Right lobe of liver (tissue), 6 donors: Measurements from ENCODE around the gene AR. TPM values are rescaled to one million over a fixed set of nuclear protein-coding genes. Genes with fewer than 3 reads are reported as not detected.

Experiments used
- ATAC-seq, 4 donors: fragments of 200-7000 bp; cut with Tn5 transposase; one replicate each; pipeline ENCODE4 v1.9.1; 2020; ENCODE audit warnings: mild to moderate bottlenecking in 4 of 4, moderate library complexity in 4 of 4
- DNase-seq, 3 donors: peaks; one replicate each; pipeline ENCODE4 v3.0.0-alpha.2; 2020
- H3K27ac ChIP-seq, 3 donors: fragments of 200-600 bp; one replicate each; pipeline ENCODE4 v1.8.0; 2022
- H3K27me3 ChIP-seq, 2 donors: fragments of 200-600 bp; one replicate each; pipeline ENCODE4 v1.8.0; 2022
- H3K36me3 ChIP-seq, 4 donors: fragments of 200-600 bp; sonication (generic) in 1 of 4; one replicate each; pipeline versions ENCODE4 v1.5.1 to v1.8.0; 2017 to 2022; ENCODE audit warnings: control low read depth in 1 of 4
- H3K4me1 ChIP-seq, 4 donors: fragments of 200-600 bp; sonication (generic) in 1 of 4; one replicate each; pipeline versions ENCODE4 v1.5.1 to v1.8.0; 2017 to 2022; ENCODE audit warnings: control low read depth in 1 of 4
- H3K4me3 ChIP-seq, 3 donors: fragments of 200-600 bp; one replicate each; pipeline ENCODE4 v1.8.0; 2022
- H3K9me3 ChIP-seq, 4 donors: fragments of 200-600 bp; sonication (generic) in 1 of 4; one replicate each; pipeline versions ENCODE4 v1.5.1 to v1.8.0; 2017 to 2022; ENCODE audit warnings: control low read depth in 1 of 4
- CTCF ChIP-seq, 4 donors: fragments of 200-600 bp in 3 of 4; fragments of 450-650 bp in 1 of 4; IDR thresholded peaks; one replicate each; pipeline versions ENCODE4 v1.5.1 to v1.8.0; 2016 to 2022; ENCODE audit warnings: antibody characterized with exemption in 4 of 4, mild to moderate bottlenecking in 2 of 4
- POLR2A ChIP-seq: fragments of 450-650 bp; IDR thresholded peaks from one replicate; pipeline ENCODE4 v1.6.1; 2017; ENCODE audit warnings: antibody characterized with exemption, mild to moderate bottlenecking
- WGBS: methylation state at CpG from one replicate; pipeline ENCODE4 v1.1.6; 2018; ENCODE audit warnings: low coverage, low lambda C conversion rate; ENCODE audit not compliant: insufficient coverage; ENCODE audit errors: missing lambda C conversion rate; 5-methylcytosine and 5-hydroxymethylcytosine counted together
- intact Hi-C, 2 donors: fragments of 100-400 bp; cut with DNase I; formaldehyde crosslinking; loops; one replicate each; pipeline versions ENCODE4 v1.11.2 to v1.14.1; 2022
- total RNA-seq, 6 experiments: library from RNA; depleted of rRNA in 2 of 6; stranded (reverse); fragments of >200 nt in 2 of 6; fragmentation: NEBNext Ultra II Directional in 3 of 6; extraction: Animal tissue kit (Norgen Biotek cat#: 25700) in 3 of 6; gene quantifications; one replicate each; pipeline versions ENCODE4 v1.1.0 to v1.2.4, GENCODE V29; 2016 to 2023
- donor health status: DM: no; HTN: yes; CAD: no.
- donor health status: DM: no; HTN: no; CAD: no.
- donor health status: DM: no; HTN: no; CAD: no.
- donor health status: DM: no; HTN: yes; CAD: no.
- donor health status: DM: no; HTN: yes; CAD: no.

The AR gene
- total RNA-seq, 6 experiments from 2014 or later: 18.5 to 77.5 (median 47.3) TPM

GRCh38 chrX:67558267-67558666 is 14.4 kb downstream of the AR start:
- peak in 3 of 4 donors; percentile 18 to 40 (median 18) for ATAC-seq
- intact Hi-C loops: no loop called here
- 38% methylated on average over 1 of the region's 1 CpG for WGBS

GRCh38 chrX:67563469-67564448 is 19.9 kb downstream of the AR start:
- peak overlapping the region in 1 of 3 donors; percentile 20 for H3K27ac ChIP-seq

More at GRCh38 chrX:67558267-67558666, 14.4 kb downstream of the AR start:
- peaks cover 0 to 11% (median 0%) of the 10 kb centered on the region in 4 donors for H3K4me1 ChIP-seq
- H3K27ac ChIP-seq: no peak overlapping the region
- peaks cover 0 to 5% (median 0%) of the 10 kb centered on the region in 4 donors for H3K36me3 ChIP-seq
- no peak overlapping the region for H3K4me3 ChIP-seq
- DNase-seq: no peak
- no peak for TF ChIP-seq POLR2A
- no peak for TF ChIP-seq CTCF (IDR thresholded peaks at IDR 0.05)
- no peaks in the 10 kb centered on the region for H3K27me3 ChIP-seq
- no peaks in the 10 kb centered on the region for H3K9me3 ChIP-seq

GRCh38 chrX:67564475-67564874 is 20.7 kb downstream of the AR start:
- DNase-seq (no peak), ATAC-seq (no peak)
- TF ChIP-seq POLR2A: no peak
- no peak for TF ChIP-seq CTCF (IDR thresholded peaks at IDR 0.05)
- no peaks in the 10 kb centered on the region for H3K27me3 ChIP-seq
- no peak overlapping the region for H3K4me3 ChIP-seq
- 50% methylated on average over 1 of the region's 1 CpG for WGBS
- intact Hi-C loops: no loop called here
- H3K9me3 ChIP-seq: no peaks in the 10 kb centered on the region
- no peak overlapping the region for H3K27ac ChIP-seq
- H3K4me1 ChIP-seq: peaks cover 0 to 19% (median 6%) of the 10 kb centered on the region in 4 donors
- H3K36me3 ChIP-seq: no peaks in the 10 kb centered on the region

More at GRCh38 chrX:67563469-67564448, 19.9 kb downstream of the AR start:
- no peaks in the 10 kb centered on the region for H3K9me3 ChIP-seq
- intact Hi-C loops: no loop called here
- WGBS: 17% methylated on average over 6 of the region's 7 CpGs
- H3K4me3 ChIP-seq: no peak overlapping the region
- peak in 3 of 4 donors; percentile 18 to 85 (median 52) for ATAC-seq
- no peaks in the 10 kb centered on the region for H3K36me3 ChIP-seq
- TF ChIP-seq CTCF (IDR thresholded peaks at IDR 0.05) (no peak), POLR2A (no peak)
- DNase-seq: no peak
- peaks cover 0 to 19% (median 6%) of the 10 kb centered on the region in 4 donors for H3K4me1 ChIP-seq
- H3K27me3 ChIP-seq: no peaks in the 10 kb centered on the region

GRCh38 chrX:67568769-67569168 is 24.9 kb downstream of the AR start:
- TF ChIP-seq POLR2A (no peak), CTCF (IDR thresholded peaks at IDR 0.05) (no peak)
- H3K4me3 ChIP-seq: no peak overlapping the region
- no peaks in the 10 kb centered on the region for H3K27me3 ChIP-seq
- ATAC-seq (peak; percentile 61 to 85 (median 71)), DNase-seq (peak in 2 of 3 donors; percentile 46 to 53)
- intact Hi-C loops: no loop called here
- no peaks in the 10 kb centered on the region for H3K36me3 ChIP-seq
- WGBS: 43% methylated on average over 4 of the region's 5 CpGs
- peaks cover 0 to 11% (median 6%) of the 10 kb centered on the region in 4 donors for H3K4me1 ChIP-seq
- no peaks in the 10 kb centered on the region for H3K9me3 ChIP-seq
- peak overlapping the region in 1 of 3 donors; percentile 20 for H3K27ac ChIP-seq
